Measurements from ENCODE around the gene HUWE1. TPM values are rescaled to one million over a fixed set of nuclear protein-coding genes. Genes with fewer than 3 reads are reported as not detected.
"Not testable (repeated sequence)": the region's sequence is repeated elsewhere in the genome, so short reads cannot be mapped to it uniquely, and the experiment has no call there.

HUWE1 gene
- total RNA-seq, 1 donor from 2014 or later, result 485 TPM

DNA sequence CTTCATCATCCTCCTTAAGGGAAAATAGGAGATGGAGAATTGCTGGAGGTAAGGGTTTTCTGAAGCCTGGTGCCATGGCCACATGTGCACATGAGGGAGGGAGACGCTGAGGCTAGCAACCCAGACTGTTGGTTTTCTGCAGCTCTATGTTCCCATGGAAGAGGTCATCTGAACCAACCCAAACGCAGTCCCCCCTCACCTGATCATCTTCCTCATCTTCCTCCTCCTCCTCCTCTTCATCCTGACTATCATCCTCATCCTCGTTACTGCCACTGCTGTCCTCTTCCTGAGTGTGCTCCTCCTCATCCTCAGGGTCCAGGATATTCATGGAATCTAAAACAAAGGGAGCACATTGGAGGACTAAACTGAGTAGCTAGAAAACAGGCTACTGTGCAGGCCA, 124.6 kb downstream of the HUWE1 start:
- no peak overlapping the region for H3K4me3 Mint-ChIP-seq
- H3K36me3 Mint-ChIP-seq (ENCODE audit: low read depth), result peaks cover 78% of the 10 kb centered on the region
- no peaks in the 10 kb centered on the region for H3K9me3 Mint-ChIP-seq
- intact Hi-C loops (cut with micrococcal nuclease), result loop anchor here (10.0 kb wide), 1 partner anchor 53 kb away; no protein-coding TSS in a partner anchor
- H3K4me1 Mint-ChIP-seq, result no peaks in the 10 kb centered on the region
- no peak for DNase-seq
- H3K27me3 Mint-ChIP-seq, result no peaks in the 10 kb centered on the region
- no peak overlapping the region for H3K27ac Mint-ChIP-seq

DNA sequence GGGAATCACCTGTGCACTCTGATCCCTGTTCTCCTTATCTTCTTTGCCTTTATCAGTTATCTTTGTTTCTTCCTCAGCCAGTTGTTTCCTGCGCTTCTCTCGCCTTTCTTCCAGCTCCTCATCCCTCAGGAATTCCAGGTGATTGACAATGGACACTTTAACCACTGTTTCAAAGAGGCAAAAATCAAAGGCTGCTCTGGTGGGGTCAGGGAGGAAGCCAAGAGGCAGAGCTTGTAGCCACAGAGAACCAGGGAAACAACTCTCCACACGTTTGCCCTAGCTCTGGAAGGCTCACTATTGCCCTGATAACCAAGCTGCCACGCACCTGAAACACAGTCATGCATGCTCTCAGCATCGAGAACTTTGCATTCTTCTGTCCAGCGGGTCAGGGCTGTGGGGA, 127.9 kb downstream of the HUWE1 start:
- peak overlapping the region; percentile 35 for H3K27ac Mint-ChIP-seq
- H3K4me3 Mint-ChIP-seq, result no peak overlapping the region
- intact Hi-C loops (cut with micrococcal nuclease), result no loop called here
- DNase-seq, result no peak
- H3K36me3 Mint-ChIP-seq (ENCODE audit: low read depth), result peaks cover 77% of the 10 kb centered on the region
- H3K27me3 Mint-ChIP-seq, result no peaks in the 10 kb centered on the region
- no peaks in the 10 kb centered on the region for H3K9me3 Mint-ChIP-seq
- H3K4me1 Mint-ChIP-seq, result no peaks in the 10 kb centered on the region

- Mint-ChIP-seq H3K4me3 (no peak overlapping the region), H3K27ac (no peak overlapping the region), H3K9me3 (no peaks in the 10 kb centered on the region), H3K36me3 (ENCODE audit: low read depth) (peaks cover 77% of the 10 kb centered on the region), H3K4me1 (no peaks in the 10 kb centered on the region), H3K27me3 (no peaks in the 10 kb centered on the region)
- no peak for DNase-seq
- intact Hi-C loops (cut with micrococcal nuclease), result no loop called here
Measured at GRCh38 chrX:53556868-53557267, 129.7 kb downstream of the HUWE1 start.

- no peak for DNase-seq
- Mint-ChIP-seq H3K9me3 (no peaks in the 10 kb centered on the region), H3K27ac (no peak overlapping the region), H3K4me1 (peaks cover 9% of the 10 kb centered on the region), H3K4me3 (no peak overlapping the region), H3K27me3 (no peaks in the 10 kb centered on the region), H3K36me3 (ENCODE audit: low read depth) (peaks cover 68% of the 10 kb centered on the region)
- intact Hi-C loops (cut with micrococcal nuclease), result no loop called here
Measured at GRCh38 chrX:53550756-53551463, 135.6 kb downstream of the HUWE1 start.

GRCh38 chrX:53547668-53548067, 138.9 kb downstream of the HUWE1 start:
- DNase-seq, result no peak
- H3K27me3 Mint-ChIP-seq, result no peaks in the 10 kb centered on the region
- peaks cover 68% of the 10 kb centered on the region for H3K36me3 Mint-ChIP-seq (ENCODE audit: low read depth)
- no peak overlapping the region for H3K4me3 Mint-ChIP-seq
- no peaks in the 10 kb centered on the region for H3K9me3 Mint-ChIP-seq
- H3K27ac Mint-ChIP-seq, result no peak overlapping the region
- intact Hi-C loops (cut with micrococcal nuclease), result no loop called here
- H3K4me1 Mint-ChIP-seq, result peaks cover 9% of the 10 kb centered on the region

- intact Hi-C loops (cut with micrococcal nuclease), result no loop called here
- no peaks in the 10 kb centered on the region for H3K27me3 Mint-ChIP-seq
- H3K36me3 Mint-ChIP-seq (ENCODE audit: low read depth), result peaks cover 60% of the 10 kb centered on the region
- no peak overlapping the region for H3K4me3 Mint-ChIP-seq
- H3K27ac Mint-ChIP-seq, result no peak overlapping the region
- DNase-seq, result no peak
- no peaks in the 10 kb centered on the region for H3K9me3 Mint-ChIP-seq
- H3K4me1 Mint-ChIP-seq, result peaks cover 9% of the 10 kb centered on the region
Measured at GRCh38 chrX:53544936-53545335, 141.6 kb downstream of the HUWE1 start.

- no peaks in the 10 kb centered on the region for H3K4me1 Mint-ChIP-seq
- H3K27me3 Mint-ChIP-seq, result no peaks in the 10 kb centered on the region
- intact Hi-C loops (cut with micrococcal nuclease), result no loop called here
- no peak overlapping the region for H3K27ac Mint-ChIP-seq
- no peak for DNase-seq
- H3K4me3 Mint-ChIP-seq, result no peak overlapping the region
- peaks cover 68% of the 10 kb centered on the region for H3K36me3 Mint-ChIP-seq (ENCODE audit: low read depth)
- no peaks in the 10 kb centered on the region for H3K9me3 Mint-ChIP-seq
Measured at GRCh38 chrX:53538781-53539180, 147.7 kb downstream of the HUWE1 start.

GRCh38 chrX:53531255-53531966, 155.1 kb downstream of the HUWE1 start:
- intact Hi-C loops (cut with micrococcal nuclease); H3K27ac Mint-ChIP-seq; H3K27me3 Mint-ChIP-seq; H3K4me3 Mint-ChIP-seq; H3K9me3 Mint-ChIP-seq; DNase-seq; H3K4me1 Mint-ChIP-seq: not testable (repeated sequence)
- peaks cover 40% of the 10 kb centered on the region for H3K36me3 Mint-ChIP-seq (ENCODE audit: low read depth)

- Mint-ChIP-seq H3K27me3 (no peaks in the 10 kb centered on the region), H3K4me1 (no peaks in the 10 kb centered on the region), H3K27ac (no peak overlapping the region), H3K4me3 (no peak overlapping the region), H3K9me3 (no peaks in the 10 kb centered on the region), H3K36me3 (ENCODE audit: low read depth) (peaks cover 8% of the 10 kb centered on the region)
- intact Hi-C loops (cut with micrococcal nuclease), result no loop called here
- DNase-seq, result no peak
Measured at GRCh38 chrX:53526999-53527398, 159.5 kb downstream of the HUWE1 start.

DNA sequence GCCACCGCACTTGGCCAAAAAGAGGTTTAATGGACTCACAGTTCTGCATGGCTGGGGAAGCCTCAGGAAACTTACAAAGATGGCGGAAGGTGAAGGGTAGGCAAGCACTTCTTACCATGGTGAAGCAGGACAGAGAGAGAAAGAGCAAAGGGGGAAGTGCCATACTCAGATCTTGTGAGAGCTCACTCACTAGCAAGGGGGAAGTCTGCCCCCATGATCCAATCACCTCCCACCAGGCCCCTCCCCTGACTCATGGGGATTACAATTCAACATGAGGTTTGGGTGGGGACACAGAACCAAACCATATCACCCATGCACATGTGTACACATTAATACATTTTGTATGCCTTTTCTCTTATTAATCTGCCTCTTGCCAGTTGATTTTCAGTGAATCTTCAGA, 175.2 kb downstream of the HUWE1 start:
- no peak for DNase-seq

GRCh38 chrX:53504035-53504434, 182.5 kb downstream of the HUWE1 start:
- H3K4me1 Mint-ChIP-seq; H3K36me3 Mint-ChIP-seq (ENCODE audit: low read depth); H3K27ac Mint-ChIP-seq; H3K4me3 Mint-ChIP-seq; H3K27me3 Mint-ChIP-seq; DNase-seq; intact Hi-C loops (cut with micrococcal nuclease); H3K9me3 Mint-ChIP-seq: not testable (repeated sequence)

More for the DNA sequence above, 175.2 kb downstream of the HUWE1 start:
- H3K4me3 Mint-ChIP-seq, result no peak overlapping the region
- no peaks in the 10 kb centered on the region for H3K9me3 Mint-ChIP-seq
- H3K36me3 Mint-ChIP-seq (ENCODE audit: low read depth), result no peaks in the 10 kb centered on the region
- H3K4me1 Mint-ChIP-seq, result no peaks in the 10 kb centered on the region
- H3K27me3 Mint-ChIP-seq, result peaks cover 3% of the 10 kb centered on the region
- intact Hi-C loops (cut with micrococcal nuclease), result no loop called here
- no peak overlapping the region for H3K27ac Mint-ChIP-seq

GRCh38 chrX:53494436-53494835, 192.1 kb downstream of the HUWE1 start:
- Mint-ChIP-seq H3K9me3 (no peaks in the 10 kb centered on the region), H3K27me3 (no peaks in the 10 kb centered on the region), H3K36me3 (ENCODE audit: low read depth) (no peaks in the 10 kb centered on the region), H3K27ac (no peak overlapping the region), H3K4me3 (no peak overlapping the region), H3K4me1 (no peaks in the 10 kb centered on the region)
- DNase-seq, result no peak
- intact Hi-C loops (cut with micrococcal nuclease), result no loop called here

GRCh38 chrX:53486285-53486684, 200.2 kb downstream of the HUWE1 start:
- no peak for DNase-seq
- Mint-ChIP-seq H3K27ac (no peak overlapping the region), H3K9me3 (no peaks in the 10 kb centered on the region), H3K4me3 (no peak overlapping the region), H3K36me3 (ENCODE audit: low read depth) (no peaks in the 10 kb centered on the region), H3K27me3 (peaks cover 2% of the 10 kb centered on the region), H3K4me1 (no peaks in the 10 kb centered on the region)
- intact Hi-C loops (cut with micrococcal nuclease), result loop anchor here (10.0 kb wide), 1 partner anchor 171 kb away; no protein-coding TSS in a partner anchor

DNA sequence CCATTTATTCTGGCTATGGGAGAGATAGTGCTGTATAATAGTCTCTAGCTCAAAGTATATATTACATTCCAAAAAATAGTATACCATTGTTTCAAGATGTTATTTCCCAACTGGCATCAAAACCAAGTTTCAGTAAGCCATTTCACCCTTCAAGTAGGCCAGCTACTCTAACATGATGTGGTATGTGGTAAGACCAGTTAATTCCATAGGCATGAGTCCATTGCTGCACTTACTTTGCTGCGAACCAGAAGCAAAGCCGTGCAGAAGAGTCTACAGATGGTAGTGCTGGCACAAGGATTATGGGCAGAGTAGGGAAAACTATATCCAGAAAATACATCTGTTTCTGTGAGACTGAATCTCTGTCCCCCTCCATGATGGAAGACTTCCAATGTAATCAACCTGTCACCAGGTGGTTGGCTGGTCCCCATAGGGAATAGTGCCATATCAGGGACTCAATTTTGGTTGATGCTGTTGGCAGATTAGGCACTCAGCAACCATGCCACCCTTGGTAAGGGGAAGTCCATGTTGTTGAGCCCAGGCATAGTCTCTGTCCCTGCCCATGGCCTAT, 202.6 kb downstream of the HUWE1 start:
- H3K36me3 Mint-ChIP-seq (ENCODE audit: low read depth), result no peaks in the 10 kb centered on the region

More for the DNA sequence above, 202.6 kb downstream of the HUWE1 start:
- intact Hi-C loops (cut with micrococcal nuclease), result loop anchor here (10.0 kb wide), 1 partner anchor 169 kb away; no protein-coding TSS in a partner anchor
- Mint-ChIP-seq H3K27me3 (peaks cover 2% of the 10 kb centered on the region), H3K4me1 (no peaks in the 10 kb centered on the region), H3K4me3 (no peak overlapping the region), H3K27ac (no peak overlapping the region), H3K9me3 (no peaks in the 10 kb centered on the region)
- no peak for DNase-seq
